K562 (cell line): ENCODE measurements around the gene ILF3. TPM values are rescaled to one million over a fixed set of nuclear protein-coding genes. Genes with fewer than 3 reads are reported as not detected.

Source experiments
- CHD2 ChIP-seq: IDR thresholded peaks from 2 replicates; pipeline ENCODE4 v1.6.1; 2011; ENCODE audit warnings: low read depth, low read length
- CSDE1 ChIP-seq, 2 experiments: fragments of 450-650 bp; IDR thresholded peaks; 2 replicates each; pipeline ENCODE4 v1.6.1; 2016; ENCODE audit warnings: mild to moderate bottlenecking in 1 of 2
- TFAP4 ChIP-seq: sonication (generic); formaldehyde crosslinking; IDR thresholded peaks from 2 replicates; pipeline ENCODE4 v1.8.0; 2022; ENCODE audit warnings: missing genetic modification reagents, mild to moderate bottlenecking, moderate library complexity, borderline replicate concordance
- ZBTB40 ChIP-seq, 2 experiments: fragments of 450-650 bp in 1 of 2; sonication (generic) in 1 of 2; formaldehyde crosslinking in 1 of 2; IDR thresholded peaks; 2 replicates each; pipeline versions ENCODE4 v1.7.1 to v1.9.0; 2016 to 2022; ENCODE audit warnings: inconsistent platforms in 1 of 2, mild to moderate bottlenecking in 1 of 2, missing genetic modification reagents in 1 of 2
- ZNF311 ChIP-seq: fragments of 250-450 bp; sonication (Bioruptor Pico); IDR thresholded peaks from 2 replicates; pipeline ENCODE4 v1.4.0; 2020; ENCODE audit warnings: mild to moderate bottlenecking, moderate library complexity
- ZNF407 ChIP-seq: fragments of 450-650 bp; IDR thresholded peaks from 2 replicates; pipeline ENCODE4 v1.6.1; 2016; ENCODE audit warnings: low read depth
- polyA plus RNA-seq, 8 experiments: library from polyadenylated mRNA; depleted of rRNA in 4 of 8; stranded (reverse) in 5 of 8; unstranded in 3 of 8; fragments of >200 nt; fragmentation: Nextera tagmentation in 2 of 8; fragmentation: Illumina TruSeq in 1 of 8; extraction: Ambion mirVana in 2 of 8; extraction: Trizol in 1 of 8; gene quantifications; 2 replicates each; pipeline versions ENCODE4 v1.2.1 to v1.2.3, GENCODE V29; 2011 to 2014; ENCODE audit warnings: inconsistent platforms in 1 of 8, missing spikeins in 1 of 8
- total RNA-seq, 7 experiments: library from RNA; depleted of rRNA in 6 of 7; stranded (reverse); fragments of >200 nt in 6 of 7; fragmentation: Illumina TruSeq in 2 of 7; extraction: Trizol in 2 of 7; gene quantifications; 2 replicates each; pipeline versions ENCODE4 v1.2.1 to v1.2.3, GENCODE V29; 2011 to 2021; ENCODE audit warnings: low replicate concordance in 1 of 7

Gene ILF3
- total and polyA plus RNA-seq, 9 of the 15 experiments (the other 6 are each of a cell fraction or from before 2014, with no cell fraction given) = 26.0 to 453 (median 175) TPM

GRCh38 chr19:10695401-10696398 is 41.6 kb downstream of the ILF3 start (continued):
- TF ChIP-seq ZNF407 = no peak
- TF ChIP-seq ZBTB40 (IDR thresholded peaks at IDR 0.05) = peak; percentile 82
- no peak for TF ChIP-seq ZBTB40 (CRISPR knock-in tag; IDR thresholded peaks at IDR 0.05)
- peak in 1 of 2 experiments; percentile 91; a peak in 2 of 4 replicates for TF ChIP-seq CSDE1 (IDR thresholded peaks at IDR 0.05)
- TF ChIP-seq CHD2 = no peak
- TF ChIP-seq ZNF311 (CRISPR knock-in tag) = no peak
- peak; percentile 92 for TF ChIP-seq TFAP4 (CRISPR knock-in tag)
